Stimulated activated CD4-positive, alpha-beta T cell treated with anti-CD3 and anti-CD28 coated beads, TNF-alpha, amount 100 ng/mL, for 24 hours (primary cell): Measurements from ENCODE around the gene STAT3.
A peak's percentile ranks its signal among the peaks of the same experiment; 100 is the strongest.
"Not testable (repeated sequence)": the region's sequence is repeated elsewhere in the genome, so short reads cannot be mapped to it uniquely, and the experiment has no call there.

Experiments
- DNase-seq, 3 experiments: peaks; one replicate each; pipeline ENCODE4 v3.0.0-alpha.2; 2020; ENCODE audit warnings: low read depth in 3 of 3

The STAT3 gene

DNA sequence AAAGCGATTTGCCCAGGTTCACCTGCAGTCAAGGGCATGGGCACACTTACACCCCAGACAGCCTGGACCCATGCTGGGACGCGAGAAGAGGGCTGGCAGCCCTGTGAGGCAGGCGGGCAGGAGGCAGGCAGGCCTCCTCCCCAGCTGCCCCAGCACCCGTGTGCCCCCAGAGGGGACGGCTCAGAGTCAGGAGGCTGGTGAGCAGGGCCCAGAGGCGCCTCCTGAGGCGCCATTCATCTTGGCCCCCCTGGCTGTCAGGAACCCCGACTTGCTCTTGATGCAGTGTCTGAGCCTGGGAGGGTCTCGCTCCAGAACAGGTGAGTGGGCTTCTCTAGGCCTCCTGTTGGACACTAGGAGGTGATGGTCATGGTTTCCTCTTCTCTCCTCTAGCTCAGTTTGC is 88.9 kb downstream of the STAT3 start:
- DNase-seq, result not testable (repeated sequence)

DNA sequence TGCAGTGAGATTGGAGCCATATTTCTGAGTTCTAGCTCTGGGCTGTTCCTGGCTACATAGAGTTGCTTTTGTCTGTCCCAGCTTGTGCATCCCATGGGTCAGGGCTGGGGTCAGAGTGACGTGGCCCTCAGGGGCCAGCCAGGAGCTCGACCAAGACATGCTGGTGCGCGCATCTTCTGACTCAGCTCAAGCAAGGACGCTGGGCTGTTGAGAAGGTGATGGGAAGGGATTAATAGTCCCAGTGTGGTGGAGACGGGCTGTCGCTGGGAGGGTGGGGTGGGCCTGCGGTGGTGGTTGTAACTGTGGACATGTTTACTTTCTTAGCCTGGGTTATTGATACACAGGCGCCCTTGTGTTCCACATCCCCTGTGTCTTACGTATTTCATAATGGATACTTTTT is 90.5 kb downstream of the STAT3 start:
- DNase-seq, result not testable (repeated sequence)

GRCh38 chr17:42296012-42296411 is 92.2 kb downstream of the STAT3 start:
- no peak for DNase-seq

DNA sequence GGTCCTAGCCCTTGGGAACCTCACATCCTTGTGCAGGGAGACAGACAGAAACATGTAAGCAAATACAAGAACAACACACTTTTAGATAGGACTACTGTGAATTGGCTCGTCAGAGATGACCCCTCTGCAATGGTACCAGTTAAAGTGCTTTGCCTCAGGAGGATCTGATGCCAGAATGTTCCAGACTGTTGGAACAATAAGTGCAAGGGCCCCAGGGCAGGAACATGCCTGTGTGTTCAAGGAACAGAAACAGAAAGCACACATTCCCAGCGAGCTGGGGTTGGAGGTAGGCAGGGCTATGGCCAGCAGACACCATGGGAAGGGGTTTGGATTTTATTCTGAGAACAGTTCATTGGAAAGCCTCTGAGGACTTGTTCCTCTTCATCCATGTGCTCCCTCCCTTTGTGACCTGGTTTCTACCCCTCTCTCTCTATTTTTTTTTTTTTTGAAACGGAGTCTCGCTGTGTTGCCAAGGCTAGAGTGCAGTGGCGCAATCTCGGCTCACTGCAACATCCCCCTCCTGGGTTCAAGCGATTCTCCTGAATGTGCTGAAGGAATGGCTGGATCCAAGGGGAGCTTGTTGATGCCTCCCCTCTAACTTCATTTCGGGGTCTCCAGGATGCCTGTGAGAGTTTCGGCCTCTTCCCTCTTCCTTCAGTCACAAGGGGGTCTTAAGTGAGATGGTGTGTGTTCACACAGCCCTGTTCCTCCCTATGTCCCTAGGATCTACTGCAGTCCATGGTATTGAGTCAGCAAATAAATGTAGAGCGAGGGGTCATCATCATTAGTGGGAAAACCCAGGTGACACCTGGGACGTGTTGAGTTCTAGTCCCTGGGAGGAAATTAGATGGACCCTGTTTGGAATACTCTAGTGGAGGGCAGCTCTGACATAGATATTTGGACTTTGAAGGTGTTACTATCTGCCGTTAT is 93.5 kb downstream of the STAT3 start:
- DNase-seq, result no peak

GRCh38 chr17:42291129-42291528 is 97.1 kb downstream of the STAT3 start:
- DNase-seq, result no peak

- DNase-seq, result no peak
Observed at GRCh38 chr17:42290577-42290976, 97.7 kb downstream of the STAT3 start.

DNA sequence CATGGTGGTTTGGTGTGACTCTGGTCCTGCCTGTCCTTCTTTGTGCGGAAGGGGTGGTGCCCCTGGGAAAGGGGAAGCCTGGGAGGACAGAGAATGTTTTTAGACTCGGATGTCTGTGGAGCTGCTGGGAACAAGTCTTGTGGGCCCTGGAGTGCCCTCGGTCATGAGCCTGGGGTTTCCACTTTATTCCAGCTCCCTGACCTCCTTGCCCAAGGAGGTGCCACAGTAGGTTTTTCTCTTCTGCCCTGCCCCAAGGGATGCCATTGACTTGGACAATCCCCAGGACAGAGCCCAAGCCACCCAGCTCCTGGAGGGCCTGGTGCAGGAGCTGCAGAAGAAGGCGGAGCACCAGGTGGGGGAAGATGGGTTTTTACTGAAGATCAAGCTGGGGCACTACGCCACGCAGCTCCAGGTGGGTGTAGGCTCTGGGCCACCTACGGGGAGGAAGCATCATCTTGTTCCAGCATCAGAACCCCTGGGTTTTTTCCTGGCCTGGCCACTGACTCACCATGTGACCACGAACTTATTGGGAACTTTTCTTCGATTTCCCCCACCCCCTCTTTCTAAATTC is 98.5 kb downstream of the STAT3 start:
- DNase-seq, result peak in 1 of 3 experiments; percentile 80

GRCh38 chr17:42288803-42289610 is 99.2 kb downstream of the STAT3 start:
- peak in 1 of 3 experiments; percentile 63 for DNase-seq

DNA sequence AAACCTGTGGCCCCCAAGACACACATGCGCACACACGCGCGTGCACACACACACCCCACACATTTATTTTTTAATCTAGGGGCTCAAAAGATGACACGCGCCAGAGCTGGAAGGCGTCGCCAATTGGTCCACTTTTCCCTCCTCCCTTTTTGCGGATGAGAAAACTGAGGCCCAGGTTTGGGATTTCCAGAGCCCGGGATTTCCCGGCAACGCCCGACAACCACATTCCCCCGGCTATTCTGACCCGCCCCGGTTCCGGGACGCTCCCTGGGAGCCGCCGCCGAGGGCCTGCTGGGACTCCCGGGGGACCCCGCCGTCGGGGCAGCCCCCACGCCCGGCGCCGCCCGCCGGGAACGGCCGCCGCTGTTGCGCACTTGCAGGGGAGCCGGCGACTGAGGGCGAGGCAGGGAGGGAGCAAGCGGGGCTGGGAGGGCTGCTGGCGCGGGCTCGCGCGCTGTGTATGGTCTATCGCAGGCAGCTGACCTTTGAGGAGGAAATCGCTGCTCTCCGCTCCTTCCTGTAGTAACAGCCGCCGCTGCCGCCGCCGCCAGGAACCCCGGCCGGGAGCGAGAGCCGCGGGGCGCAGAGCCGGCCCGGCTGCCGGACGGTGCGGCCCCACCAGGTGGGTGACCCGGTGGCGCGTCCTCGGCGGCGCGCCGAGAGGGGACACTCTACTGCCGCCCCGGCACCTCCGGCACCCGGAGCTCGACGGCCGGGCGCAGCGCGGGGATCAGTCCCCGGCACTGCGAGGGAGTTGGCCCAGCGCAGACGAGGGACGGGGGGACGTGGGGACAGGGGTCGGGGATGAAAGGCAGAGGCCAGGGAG is 100.1 kb downstream of the STAT3 start, which contains the start of gene STAT5A:
Gene STAT5A (plus strand): TSS at position 522 of the 826 bp plus-strand sequence. CDS start 914 bp downstream, outside the sequence.
- peak in 2 of 3 experiments; percentile 57 to 71 for DNase-seq

DNA sequence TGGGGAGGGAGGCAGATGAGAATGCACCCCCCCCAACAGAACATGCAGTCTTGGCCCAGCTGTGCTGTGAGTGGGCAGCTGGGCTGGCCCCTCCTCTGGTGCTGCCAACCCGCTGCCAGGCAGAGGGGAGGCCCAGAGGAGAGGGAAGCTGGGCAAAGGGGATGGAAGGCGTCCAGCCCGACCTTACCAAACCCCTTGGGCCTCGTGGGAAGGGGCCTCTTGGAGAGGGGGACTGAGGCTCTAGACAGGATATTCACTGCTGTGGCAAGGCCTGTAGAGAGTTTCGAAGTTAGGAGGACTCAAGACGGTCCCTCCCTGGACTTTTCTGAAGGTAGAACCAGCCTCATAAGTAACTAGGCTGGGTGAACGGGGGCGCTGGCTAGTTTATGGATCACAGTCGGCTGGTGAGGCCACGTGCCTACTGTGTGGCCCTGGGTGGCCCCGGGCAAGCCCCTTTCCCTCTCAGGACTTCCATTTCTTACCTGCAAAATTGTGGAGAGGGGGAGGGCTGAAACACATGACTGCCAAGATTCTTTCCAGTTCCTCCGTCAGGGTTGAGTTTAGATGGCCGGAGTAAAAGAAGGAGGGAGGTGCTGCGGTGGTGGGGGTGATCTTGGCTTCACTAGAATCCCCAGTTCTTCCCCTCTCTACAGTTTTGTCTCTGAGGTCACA is 100.8 kb downstream of the STAT3 start:
- DNase-seq, result peak in 1 of 3 experiments; percentile 35

DNA sequence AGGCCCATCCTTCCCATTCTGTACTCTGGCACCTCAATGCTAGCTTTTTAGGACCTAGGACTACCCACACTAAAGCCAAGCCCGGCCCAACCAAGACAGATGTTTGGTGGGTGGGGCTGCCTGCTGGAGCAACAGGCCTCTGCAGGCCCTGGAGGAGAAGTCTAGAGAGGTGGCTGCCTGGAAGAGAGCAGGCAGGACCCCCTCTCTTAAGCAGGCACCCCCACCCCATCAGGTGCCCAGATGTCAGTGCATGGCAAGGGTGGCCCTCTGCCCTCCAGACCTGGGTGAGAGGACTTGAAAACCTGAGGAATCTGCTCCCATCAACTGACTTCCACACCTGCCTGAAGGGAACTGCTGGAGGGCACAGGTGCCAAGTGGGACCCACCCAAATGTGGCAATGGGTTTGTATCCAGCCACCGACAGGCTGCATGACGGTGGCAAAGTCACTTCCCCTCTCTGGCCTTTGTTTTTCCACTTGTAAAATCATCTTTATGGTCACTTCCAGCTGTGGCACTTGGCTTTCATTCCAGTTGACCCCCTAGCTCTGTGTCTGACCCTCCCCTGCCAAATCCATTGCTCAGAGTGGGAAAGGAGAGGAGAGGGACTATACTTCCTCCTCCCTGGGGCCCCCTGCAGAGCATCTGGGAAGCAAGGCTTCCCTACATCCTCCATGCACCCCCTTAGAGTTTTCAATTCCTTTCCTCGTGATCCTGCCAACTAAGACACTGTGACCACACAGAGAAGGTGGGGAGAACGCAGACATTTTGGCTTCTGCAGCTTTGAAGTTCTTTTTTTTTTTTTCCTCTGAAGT is 101.6 kb downstream of the STAT3 start:
- no peak for DNase-seq

DNA sequence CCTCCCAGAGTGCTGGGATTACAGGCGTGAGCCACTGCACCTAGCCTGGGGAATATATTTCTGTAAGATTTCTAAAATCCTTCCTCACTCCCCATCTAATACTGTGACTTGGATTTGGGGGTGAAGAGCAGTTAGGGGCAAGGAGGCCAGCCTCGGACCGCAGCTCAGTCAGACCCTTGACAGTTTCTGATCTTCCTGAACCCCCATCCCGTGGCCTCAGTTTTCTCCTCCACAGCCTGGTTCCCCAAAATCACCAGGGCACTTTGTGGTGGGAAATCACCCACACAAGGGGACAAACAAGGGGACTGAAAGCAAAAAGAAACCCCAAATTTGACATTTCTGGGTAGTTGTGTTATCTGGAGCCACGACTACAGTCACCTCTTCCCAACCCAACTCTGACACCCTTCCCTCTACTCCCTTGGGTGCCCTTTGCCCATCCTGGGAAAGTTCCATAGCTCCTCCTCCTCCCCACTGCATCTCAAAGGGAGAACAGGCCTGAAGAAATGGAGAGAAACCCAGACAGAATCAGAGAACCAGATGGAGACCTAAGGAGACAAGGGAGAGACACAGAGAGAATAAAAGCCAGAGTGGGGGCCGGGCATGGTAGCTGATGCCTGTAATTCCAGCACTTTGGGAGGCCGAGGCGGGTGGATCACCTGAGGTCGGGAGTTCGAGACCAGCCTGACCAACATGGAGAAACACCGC is 102.7 kb downstream of the STAT3 start:
- no peak for DNase-seq

- DNase-seq, result no peak
Observed at GRCh38 chr17:42284566-42284965, 103.7 kb downstream of the STAT3 start.

- DNase-seq, result no peak
Observed at GRCh38 chr17:42284024-42284369, 104.2 kb downstream of the STAT3 start.

DNA sequence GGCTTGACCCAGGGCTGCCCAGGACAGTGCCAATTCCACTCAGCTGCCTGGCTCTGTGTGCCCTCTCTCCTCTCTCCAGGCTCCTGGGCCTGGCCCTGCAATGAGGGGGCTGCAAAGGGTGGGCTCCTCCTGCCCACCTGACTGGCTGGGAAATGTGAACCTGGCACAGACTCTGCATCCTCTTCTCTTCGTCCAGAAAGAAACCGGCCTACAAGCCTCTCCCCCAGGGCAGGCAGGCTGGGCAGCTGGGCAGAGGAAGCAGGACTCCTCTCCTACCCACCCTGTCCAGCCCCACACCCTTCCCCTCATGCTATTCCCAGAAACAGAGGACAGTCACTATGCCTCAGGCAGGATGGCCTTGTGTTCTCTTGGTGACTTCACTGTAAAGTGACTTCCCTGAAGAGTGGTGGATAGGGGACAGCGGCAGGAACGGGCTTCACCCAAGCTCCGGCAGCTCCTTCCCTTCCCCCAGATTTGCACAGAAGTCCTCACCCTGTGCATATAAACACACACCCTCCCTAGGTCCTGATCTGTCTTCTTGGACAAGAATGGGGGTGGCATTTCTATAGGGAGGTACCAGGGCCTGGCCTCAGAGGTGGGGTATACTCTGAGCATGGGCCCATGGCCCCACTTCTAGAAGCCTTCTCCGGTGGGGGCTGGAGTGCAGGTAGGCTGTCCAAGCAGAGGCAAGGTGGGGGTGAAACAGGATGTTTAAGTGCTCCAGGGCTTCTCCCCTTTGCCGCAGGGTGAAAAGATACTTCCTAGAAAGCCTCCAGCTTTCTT is 104.8 kb downstream of the STAT3 start:
- DNase-seq, result no peak

- DNase-seq, result no peak
Observed at GRCh38 chr17:42282478-42283080, 105.7 kb downstream of the STAT3 start.

DNA sequence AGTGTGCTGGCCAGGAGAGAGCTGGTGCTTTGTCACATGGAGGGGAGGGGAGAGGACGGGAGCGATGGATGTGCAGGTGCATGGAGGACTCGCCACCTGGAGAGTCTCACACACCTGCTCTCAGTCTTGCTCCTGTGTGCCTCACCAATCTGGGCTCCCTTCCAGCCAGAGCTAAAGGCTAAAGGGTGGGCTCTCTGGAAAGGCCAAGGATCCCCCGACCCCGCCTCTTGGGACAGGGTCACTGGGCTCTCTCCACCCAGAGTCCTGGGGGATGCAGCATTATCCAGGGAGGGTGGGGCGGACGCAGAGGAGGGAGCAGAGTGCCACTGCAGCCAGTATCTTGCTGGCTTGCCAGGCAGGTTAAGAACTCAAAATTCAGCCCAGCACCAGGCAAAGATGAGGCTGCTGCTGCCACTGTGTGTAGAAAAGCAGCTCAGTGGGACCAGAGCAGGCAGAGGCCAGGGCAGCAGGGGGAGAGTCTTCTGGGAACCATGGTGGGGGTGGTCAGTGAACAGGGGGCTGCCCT is 106.6 kb downstream of the STAT3 start:
- DNase-seq, result no peak
